GOT3 (cell line): Measurements from ENCODE around the gene ARHGAP15.

Source experiments
- DNase-seq: peaks from one replicate; lab custom pipeline; 2025; ENCODE audit warnings: mixed read lengths; lab: John Stamatoyannopoulos, UW

Gene ARHGAP15

GRCh38 chr2:143225931-143226330 is 96.7 kb downstream of the ARHGAP15 start:
- no peak for DNase-seq

GRCh38 chr2:143226714-143227541 is 97.7 kb downstream of the ARHGAP15 start:
- no peak for DNase-seq

GRCh38 chr2:143229411-143229810 is 100.2 kb downstream of the ARHGAP15 start:
- DNase-seq, result no peak

GRCh38 chr2:143229952-143230351 is 100.7 kb downstream of the ARHGAP15 start:
- DNase-seq, result no peak

- no peak for DNase-seq
Measured at GRCh38 chr2:143230506-143231253, 101.5 kb downstream of the ARHGAP15 start.

- DNase-seq, result no peak
Measured at GRCh38 chr2:143231254-143231645, 102.0 kb downstream of the ARHGAP15 start.

- DNase-seq, result no peak
Measured at GRCh38 chr2:143237146-143237777, 108.0 kb downstream of the ARHGAP15 start.

- no peak for DNase-seq
Measured at GRCh38 chr2:143241403-143242088, 112.3 kb downstream of the ARHGAP15 start.

GRCh38 chr2:143246246-143246645 is 117.0 kb downstream of the ARHGAP15 start:
- no peak for DNase-seq

GRCh38 chr2:143246815-143247744 is 117.9 kb downstream of the ARHGAP15 start:
- no peak for DNase-seq

GRCh38 chr2:143248631-143249030 is 119.4 kb downstream of the ARHGAP15 start:
- DNase-seq, result no peak

GRCh38 chr2:143251681-143252080 is 122.5 kb downstream of the ARHGAP15 start:
- no peak for DNase-seq

- DNase-seq, result no peak
Measured at GRCh38 chr2:143252138-143252907, 123.1 kb downstream of the ARHGAP15 start.

GRCh38 chr2:143254110-143254509 is 124.9 kb downstream of the ARHGAP15 start:
- DNase-seq, result no peak

GRCh38 chr2:143255086-143255485 is 125.9 kb downstream of the ARHGAP15 start:
- no peak for DNase-seq

GRCh38 chr2:143255899-143256298 is 126.7 kb downstream of the ARHGAP15 start:
- DNase-seq, result no peak

GRCh38 chr2:143258126-143258892 is 129.1 kb downstream of the ARHGAP15 start:
- DNase-seq, result no peak

- no peak for DNase-seq
Measured at GRCh38 chr2:143259368-143259958, 130.2 kb downstream of the ARHGAP15 start.

- DNase-seq, result no peak
Measured at GRCh38 chr2:143261986-143262385, 132.8 kb downstream of the ARHGAP15 start.
